Stomach smooth muscle (tissue), 2 donors: Measurements from ENCODE around the gene THOP1.

Experiments
- H3K27ac ChIP-seq: one replicate; pipeline ENCODE4 v1.7.0; 2013; ENCODE audit warnings: mild to moderate bottlenecking, low read length, inconsistent platforms
- H3K27me3 ChIP-seq, 2 donors: one replicate each; pipeline ENCODE4 v1.7.0; 2013; ENCODE audit warnings: low read length in 2 of 2; ENCODE audit not compliant: insufficient read depth in 2 of 2, control insufficient read depth in 1 of 2
- H3K36me3 ChIP-seq, 2 donors: one replicate each; pipeline ENCODE4 v1.7.0; 2013; ENCODE audit warnings: low read length in 2 of 2; ENCODE audit not compliant: control insufficient read depth in 2 of 2, insufficient read depth in 2 of 2
- H3K4me1 ChIP-seq: one replicate; pipeline ENCODE4 v1.7.0; 2013; ENCODE audit warnings: low read length; ENCODE audit not compliant: control insufficient read depth, insufficient read depth
- H3K4me3 ChIP-seq, 2 donors: one replicate each; pipeline ENCODE4 v1.7.0; 2013; ENCODE audit warnings: low read length in 2 of 2
- H3K9ac ChIP-seq, 2 donors: one replicate each; pipeline ENCODE4 v1.7.0; 2013; ENCODE audit warnings: low read length in 2 of 2, mild to moderate bottlenecking in 1 of 2
- H3K9me3 ChIP-seq, 2 donors: one replicate each; pipeline ENCODE4 v1.7.0; 2013; ENCODE audit warnings: low read length in 2 of 2; ENCODE audit not compliant: control insufficient read depth in 2 of 2
- donor health status: healthy.
- donor health status: Pancreatic carcinoma.

The THOP1 gene

GRCh38 chr19:2785244-2785997 is at the start of gene THOP1:
THOP1 (plus strand) TSS chr19:2785503; CDS start chr19:2785663, 160 bp downstream.
- H3K4me1 ChIP-seq = peaks cover 41% of the 10 kb centered on the region
- H3K36me3 ChIP-seq = peaks cover 3 to 4% of the 10 kb centered on the region in 2 donors
- peak within 1 kb of the TSS; percentile 69 for H3K27ac ChIP-seq
- H3K9ac ChIP-seq = peak within 1 kb of the TSS; percentile 74 to 86
- no peaks in the 10 kb centered on the region for H3K9me3 ChIP-seq
- peak within 1 kb of the TSS; percentile 85 to 86 for H3K4me3 ChIP-seq
- no peaks in the 10 kb centered on the region for H3K27me3 ChIP-seq

- H3K27me3 ChIP-seq = no peaks in the 10 kb centered on the region
- no peak overlapping the region for H3K9ac ChIP-seq
- H3K9me3 ChIP-seq = no peaks in the 10 kb centered on the region
- H3K4me3 ChIP-seq = no peak overlapping the region
- no peak overlapping the region for H3K27ac ChIP-seq
- peaks cover 15% of the 10 kb centered on the region for H3K4me1 ChIP-seq
- H3K36me3 ChIP-seq = peaks cover 8 to 12% of the 10 kb centered on the region in 2 donors
These were observed 48.6 kb upstream of the THOP1 start for GRCh38 chr19:2736550-2737190.

GRCh38 chr19:2739602-2740313 is 45.5 kb upstream of the THOP1 start, which contains the start of gene SLC39A3:
SLC39A3 (minus strand) TSS chr19:2740017; CDS start chr19:2737257, 2,760 bp downstream.
- Histone ChIP-seq H3K9ac (peak within 1 kb of the TSS; percentile 74 to 78), H3K9me3 (no peaks in the 10 kb centered on the region), H3K27me3 (peaks cover 0 to 3% of the 10 kb centered on the region in 2 donors), H3K27ac (no peak within 1 kb of the TSS), H3K4me3 (peak within 1 kb of the TSS; percentile 87 to 93), H3K4me1 (peaks cover 15% of the 10 kb centered on the region), H3K36me3 (peaks cover 8 to 10% of the 10 kb centered on the region in 2 donors)

- peaks cover 15% of the 10 kb centered on the region for H3K4me1 ChIP-seq
- H3K4me3 ChIP-seq = peak overlapping the region in 1 of 2 donors; percentile 93
- H3K36me3 ChIP-seq = peaks cover 8% of the 10 kb centered on the region in 2 donors
- no peak overlapping the region for H3K27ac ChIP-seq
- H3K27me3 ChIP-seq = peaks cover 0 to 3% of the 10 kb centered on the region in 2 donors
- H3K9me3 ChIP-seq = no peaks in the 10 kb centered on the region
- no peak overlapping the region for H3K9ac ChIP-seq
These were observed 45.0 kb upstream of the THOP1 start for GRCh38 chr19:2740314-2740656.

- Histone ChIP-seq H3K27ac (no peak overlapping the region), H3K27me3 (peaks cover 0 to 3% of the 10 kb centered on the region in 2 donors), H3K4me3 (no peak overlapping the region)
These were observed 42.2 kb upstream of the THOP1 start for GRCh38 chr19:2743099-2743498.

GRCh38 chr19:2744113-2744512 is 41.2 kb upstream of the THOP1 start:
- Histone ChIP-seq H3K9ac (no peak overlapping the region), H3K27me3 (peaks cover 0 to 3% of the 10 kb centered on the region in 2 donors), H3K36me3 (no peaks in the 10 kb centered on the region), H3K4me3 (no peak overlapping the region), H3K9me3 (no peaks in the 10 kb centered on the region), H3K4me1 (peaks cover 9% of the 10 kb centered on the region), H3K27ac (no peak overlapping the region)

More at GRCh38 chr19:2743099-2743498, 42.2 kb upstream of the THOP1 start:
- Histone ChIP-seq H3K4me1 (peaks cover 14% of the 10 kb centered on the region), H3K9me3 (no peaks in the 10 kb centered on the region), H3K36me3 (no peaks in the 10 kb centered on the region), H3K9ac (no peak overlapping the region)

- Histone ChIP-seq H3K36me3 (no peaks in the 10 kb centered on the region), H3K9ac (no peak overlapping the region), H3K4me3 (no peak overlapping the region)
These were observed 38.0 kb upstream of the THOP1 start for GRCh38 chr19:2747349-2747748.

GRCh38 chr19:2750808-2751437 is 34.4 kb upstream of the THOP1 start:
- Histone ChIP-seq H3K36me3 (peaks cover 4 to 14% of the 10 kb centered on the region in 2 donors), H3K9me3 (no peaks in the 10 kb centered on the region), H3K4me1 (peaks cover 4% of the 10 kb centered on the region), H3K27me3 (no peaks in the 10 kb centered on the region), H3K4me3 (no peak overlapping the region), H3K9ac (no peak overlapping the region), H3K27ac (no peak overlapping the region)

More at GRCh38 chr19:2747349-2747748, 38.0 kb upstream of the THOP1 start:
- Histone ChIP-seq H3K27me3 (peaks cover 0 to 3% of the 10 kb centered on the region in 2 donors), H3K4me1 (peaks cover 4% of the 10 kb centered on the region), H3K27ac (no peak overlapping the region), H3K9me3 (no peaks in the 10 kb centered on the region)

GRCh38 chr19:2751438-2751830 is 33.9 kb upstream of the THOP1 start:
- Histone ChIP-seq H3K4me1 (peaks cover 4% of the 10 kb centered on the region), H3K4me3 (no peak overlapping the region), H3K9ac (no peak overlapping the region), H3K36me3 (peaks cover 4 to 14% of the 10 kb centered on the region in 2 donors), H3K27me3 (no peaks in the 10 kb centered on the region), H3K9me3 (no peaks in the 10 kb centered on the region), H3K27ac (no peak overlapping the region)

- Histone ChIP-seq H3K9ac (no peak overlapping the region), H3K36me3 (peaks cover 13 to 23% of the 10 kb centered on the region in 2 donors), H3K27ac (no peak overlapping the region), H3K4me3 (no peak overlapping the region), H3K9me3 (no peaks in the 10 kb centered on the region), H3K27me3 (no peaks in the 10 kb centered on the region), H3K4me1 (no peaks in the 10 kb centered on the region)
These were observed 30.4 kb upstream of the THOP1 start for GRCh38 chr19:2754659-2755447.
